HepG2 (cell line): ENCODE measurements around the gene KRTCAP2. TPM values are rescaled to one million over a fixed set of nuclear protein-coding genes. Genes with fewer than 3 reads are reported as not detected.

ENCODE experiments used
- CBFB ChIP-seq: sonication (generic); formaldehyde crosslinking; IDR thresholded peaks from 2 replicates; pipeline ENCODE4 v1.4.0; 2020; ENCODE audit warnings: missing genetic modification reagents
- DNMT1 ChIP-seq: sonication (generic); formaldehyde crosslinking; IDR thresholded peaks from 2 replicates; pipeline ENCODE4 v1.5.1; 2020; ENCODE audit warnings: mild to moderate bottlenecking, missing genetic modification reagents
- HNRNPH1 ChIP-seq: fragments of 200-400 bp; formaldehyde crosslinking; optimal IDR thresholded peaks from 2 replicates; pipeline ENCODE3; 2017; ENCODE audit warnings: mild to moderate bottlenecking, low read depth, low read length
- JUNB ChIP-seq: sonication (generic); formaldehyde crosslinking; IDR thresholded peaks from 2 replicates; pipeline ENCODE4 v1.8.0; 2022; ENCODE audit warnings: missing genetic modification reagents, mild to moderate bottlenecking, borderline replicate concordance
- KAT8 ChIP-seq: IDR thresholded peaks from 2 replicates; pipeline ENCODE4 v1.6.1; 2016; ENCODE audit warnings: missing genetic modification reagents, missing compliant biosample characterization
- KDM4B ChIP-seq: sonication (generic); formaldehyde crosslinking; IDR thresholded peaks from 2 replicates; pipeline ENCODE4 v1.4.0; 2020; ENCODE audit warnings: missing genetic modification reagents
- MED1 ChIP-seq: sonication (generic); formaldehyde crosslinking; IDR thresholded peaks from 2 replicates; pipeline ENCODE4 v1.4.0; 2020; ENCODE audit warnings: missing genetic modification reagents
- NR2C2 ChIP-seq: sonication (generic); formaldehyde crosslinking; IDR thresholded peaks from 2 replicates; pipeline ENCODE4 v1.4.0; 2020; ENCODE audit warnings: missing genetic modification reagents, mild to moderate bottlenecking, moderate library complexity, borderline replicate concordance
- PAWR ChIP-seq: sonication (generic); formaldehyde crosslinking; IDR thresholded peaks from 2 replicates; pipeline ENCODE4 v1.4.0; 2020; ENCODE audit warnings: missing genetic modification reagents, mild to moderate bottlenecking, borderline replicate concordance
- POLR2A ChIP-seq, 2 experiments: IDR thresholded peaks; 2 replicates each; pipeline ENCODE4 v1.6.1; 2011; ENCODE audit warnings: low read depth in 2 of 2, low read length in 2 of 2, mild to moderate bottlenecking in 1 of 2, moderate library complexity in 1 of 2; ENCODE audit not compliant: insufficient read depth in 1 of 2
- POLR2AphosphoS2 ChIP-seq: IDR thresholded peaks from 2 replicates; pipeline ENCODE4 v1.6.1; 2011; ENCODE audit warnings: low read depth, low read length, improper control_type of control experiment
- RARA ChIP-seq: IDR thresholded peaks from 2 replicates; pipeline ENCODE4 v1.6.1; 2016; ENCODE audit warnings: missing genetic modification reagents, missing compliant biosample characterization
- SKI ChIP-seq: fragments of 450-650 bp; IDR thresholded peaks from one replicate; pipeline ENCODE4 v1.6.1; 2018; ENCODE audit warnings: mild to moderate bottlenecking; ENCODE audit not compliant: partially characterized antibody
- SNAPC2 ChIP-seq: sonication (generic); formaldehyde crosslinking; IDR thresholded peaks from 2 replicates; pipeline ENCODE4 v1.8.1; 2022; ENCODE audit warnings: mild to moderate bottlenecking, missing genetic modification reagents
- STAT5B ChIP-seq: sonication (generic); formaldehyde crosslinking; IDR thresholded peaks from 2 replicates; pipeline ENCODE4 v1.4.0; 2020; ENCODE audit warnings: missing genetic modification reagents
- TCF7L2 ChIP-seq: IDR thresholded peaks from 2 replicates; pipeline ENCODE4 v1.6.1; 2011; ENCODE audit warnings: mild to moderate bottlenecking, low read depth, low read length, moderate library complexity
- ZFP36 ChIP-seq: fragments of 150-350 bp; IDR thresholded peaks from 2 replicates; pipeline ENCODE4 v1.6.1; 2018; ENCODE audit warnings: borderline replicate concordance, low read length, low read depth; ENCODE audit not compliant: partially characterized antibody
- ZFP36L1 ChIP-seq: sonication (generic); formaldehyde crosslinking; IDR thresholded peaks from 2 replicates; pipeline ENCODE4 v1.8.0; 2022; ENCODE audit warnings: mild to moderate bottlenecking, missing genetic modification reagents, moderate library complexity
- ZFY ChIP-seq: sonication (generic); formaldehyde crosslinking; IDR thresholded peaks from 2 replicates; pipeline ENCODE4 v1.4.0; 2020; ENCODE audit warnings: missing genetic modification reagents
- ZNF10 ChIP-seq: sonication (generic); formaldehyde crosslinking; IDR thresholded peaks from 2 replicates; pipeline ENCODE4 v1.4.0; 2020; ENCODE audit warnings: mild to moderate bottlenecking, low read depth, missing genetic modification reagents, borderline replicate concordance
- ZNF230 ChIP-seq: sonication (generic); formaldehyde crosslinking; IDR thresholded peaks from 2 replicates; pipeline ENCODE4 v1.4.0; 2020; ENCODE audit warnings: mild to moderate bottlenecking, missing genetic modification reagents
- ZNF24 ChIP-seq: fragments of 450-650 bp; IDR thresholded peaks from 2 replicates; pipeline ENCODE4 v1.6.1; 2017; ENCODE audit warnings: antibody characterized with exemption, mild to moderate bottlenecking
- ZNF260 ChIP-seq: sonication (generic); formaldehyde crosslinking; IDR thresholded peaks from 2 replicates; pipeline ENCODE4 v1.4.0; 2020; ENCODE audit warnings: missing genetic modification reagents, low read depth, mild to moderate bottlenecking, borderline replicate concordance
- ZNF274 ChIP-seq: sonication (generic); formaldehyde crosslinking; IDR thresholded peaks from 2 replicates; pipeline ENCODE4 v1.5.1; 2020; ENCODE audit warnings: mild to moderate bottlenecking, missing genetic modification reagents
- ZNF329 ChIP-seq: sonication (generic); formaldehyde crosslinking; IDR thresholded peaks from 2 replicates; pipeline ENCODE4 v1.9.0; 2021; ENCODE audit warnings: low read depth, mild to moderate bottlenecking, missing genetic modification reagents
- ZNF562 ChIP-seq: sonication (generic); formaldehyde crosslinking; IDR thresholded peaks from 2 replicates; pipeline ENCODE4 v1.8.0; 2022; ENCODE audit warnings: missing genetic modification reagents, borderline replicate concordance
- ZNF597 ChIP-seq: sonication (generic); formaldehyde crosslinking; IDR thresholded peaks from 2 replicates; pipeline ENCODE4 v1.5.0; 2020; ENCODE audit warnings: missing genetic modification reagents
- ZNF792 ChIP-seq: IDR thresholded peaks from 2 replicates; pipeline ENCODE4 v1.6.1; 2016
- ZZZ3 ChIP-seq: sonication (generic); formaldehyde crosslinking; IDR thresholded peaks from 2 replicates; pipeline ENCODE4 v1.4.0; 2020; ENCODE audit warnings: missing genetic modification reagents, mild to moderate bottlenecking, borderline replicate concordance
- polyA plus RNA-seq, 8 experiments: library from polyadenylated mRNA; depleted of rRNA in 3 of 8; stranded (reverse) in 7 of 8; unstranded in 1 of 8; fragments of >200 nt; fragmentation: Illumina TruSeq in 4 of 8; extraction: Trizol in 4 of 8; gene quantifications; 2 replicates each; pipeline versions ENCODE4 v1.2.1 to v1.2.3, GENCODE V29; 2011 to 2016; ENCODE audit warnings: low read depth in 4 of 8, missing spikeins in 1 of 8, mixed read lengths in 1 of 8; ENCODE audit not compliant: insufficient read depth in 1 of 8
- total RNA-seq, 5 experiments: library from RNA; depleted of rRNA; stranded (reverse); fragments of >200 nt; fragmentation: Illumina TruSeq; extraction: Trizol; gene quantifications; 2 replicates each; pipeline ENCODE4 v1.2.3, GENCODE V29; 2016; ENCODE audit warnings: low read depth in 1 of 5
- TF ChIP-seq, protein P1 (sequence below): sonication (generic); formaldehyde crosslinking; IDR thresholded peaks from 2 replicates; pipeline ENCODE4 v1.4.0; 2020; ENCODE audit warnings: missing genetic modification reagents
- TF ChIP-seq, protein P2 (sequence below): sonication (generic); formaldehyde crosslinking; IDR thresholded peaks from 2 replicates; pipeline ENCODE4 v1.8.0; 2022; ENCODE audit warnings: missing genetic modification reagents, mild to moderate bottlenecking, moderate library complexity, borderline replicate concordance

Gene KRTCAP2
- total and polyA plus RNA-seq, 2 of the 13 experiments (the other 11 are each of a cell fraction or from before 2014, with no cell fraction given): 77.3 to 79.4 TPM

DNA sequence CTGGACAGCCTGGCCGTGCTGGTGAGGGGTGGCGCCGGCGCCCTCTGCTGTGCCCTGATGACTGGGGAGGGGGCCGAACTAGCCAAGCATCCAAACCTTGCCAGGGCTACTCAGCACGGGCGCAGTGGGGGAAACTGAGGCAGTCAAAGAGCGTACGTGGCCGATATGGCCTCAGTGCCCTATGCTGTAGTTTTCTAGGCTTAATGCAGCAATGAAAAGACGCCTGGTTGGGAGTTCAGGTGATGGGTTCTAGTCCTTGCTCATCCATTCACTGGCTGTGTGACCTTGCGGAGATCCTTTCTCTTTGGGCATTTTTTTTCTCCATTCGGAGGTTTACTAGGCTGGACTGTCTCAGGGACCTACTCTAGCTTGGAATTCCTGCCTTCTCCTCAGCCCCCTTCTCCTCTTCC is 36.2 kb upstream of the KRTCAP2 start (continued):
- TF ChIP-seq, protein P1, sequence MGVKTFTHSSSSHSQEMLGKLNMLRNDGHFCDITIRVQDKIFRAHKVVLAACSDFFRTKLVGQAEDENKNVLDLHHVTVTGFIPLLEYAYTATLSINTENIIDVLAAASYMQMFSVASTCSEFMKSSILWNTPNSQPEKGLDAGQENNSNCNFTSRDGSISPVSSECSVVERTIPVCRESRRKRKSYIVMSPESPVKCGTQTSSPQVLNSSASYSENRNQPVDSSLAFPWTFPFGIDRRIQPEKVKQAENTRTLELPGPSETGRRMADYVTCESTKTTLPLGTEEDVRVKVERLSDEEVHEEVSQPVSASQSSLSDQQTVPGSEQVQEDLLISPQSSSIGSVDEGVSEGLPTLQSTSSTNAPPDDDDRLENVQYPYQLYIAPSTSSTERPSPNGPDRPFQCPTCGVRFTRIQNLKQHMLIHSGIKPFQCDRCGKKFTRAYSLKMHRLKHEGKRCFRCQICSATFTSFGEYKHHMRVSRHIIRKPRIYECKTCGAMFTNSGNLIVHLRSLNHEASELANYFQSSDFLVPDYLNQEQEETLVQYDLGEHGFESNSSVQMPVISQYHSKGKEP (CRISPR knock-in tag): no peak
- TF ChIP-seq ZNF10 (CRISPR knock-in tag): no peak
- no peak for TF ChIP-seq ZNF329 (CRISPR knock-in tag)
- no peak for TF ChIP-seq ZNF562 (CRISPR knock-in tag)
- no peak for TF ChIP-seq DNMT1 (CRISPR knock-in tag)
- TF ChIP-seq JUNB (CRISPR knock-in tag): no peak
- no peak for TF ChIP-seq RARA (CRISPR knock-in tag)
- no peak; the same call in 1 of the 2 replicates for TF ChIP-seq ZZZ3 (CRISPR knock-in tag)
- TF ChIP-seq TCF7L2: no peak
- TF ChIP-seq ZNF597 (CRISPR knock-in tag): no peak
- TF ChIP-seq ZNF274 (CRISPR knock-in tag): no peak
- TF ChIP-seq STAT5B (CRISPR knock-in tag): no peak
- peak; percentile 51; the same call in 1 of the 2 replicates for TF ChIP-seq ZNF792 (CRISPR knock-in tag)
- TF ChIP-seq ZNF230: no peak
- TF ChIP-seq ZFP36L1 (CRISPR knock-in tag): no peak
- peak in 1 of 2 experiments; percentile 8; a peak in 1 of 4 replicates for TF ChIP-seq POLR2A (IDR thresholded peaks at IDR 0.05; ENCODE audit: insufficient read depth in 1 of 2, low read depth in 2 of 2, low read length in 2 of 2)
- peak; percentile 12; the same call in 1 of the 2 replicates for TF ChIP-seq KAT8 (CRISPR knock-in tag)
- no peak for TF ChIP-seq ZNF24
- 0 out of 2 replicates have a peak, but pooled peaks have one; percentile 15 for TF ChIP-seq CBFB
- TF ChIP-seq ZFP36: no peak
- no peak for TF ChIP-seq PAWR (CRISPR knock-in tag)
- TF ChIP-seq SNAPC2 (CRISPR knock-in tag): no peak
- no peak for TF ChIP-seq ZFY (CRISPR knock-in tag)
- TF ChIP-seq, protein P2, sequence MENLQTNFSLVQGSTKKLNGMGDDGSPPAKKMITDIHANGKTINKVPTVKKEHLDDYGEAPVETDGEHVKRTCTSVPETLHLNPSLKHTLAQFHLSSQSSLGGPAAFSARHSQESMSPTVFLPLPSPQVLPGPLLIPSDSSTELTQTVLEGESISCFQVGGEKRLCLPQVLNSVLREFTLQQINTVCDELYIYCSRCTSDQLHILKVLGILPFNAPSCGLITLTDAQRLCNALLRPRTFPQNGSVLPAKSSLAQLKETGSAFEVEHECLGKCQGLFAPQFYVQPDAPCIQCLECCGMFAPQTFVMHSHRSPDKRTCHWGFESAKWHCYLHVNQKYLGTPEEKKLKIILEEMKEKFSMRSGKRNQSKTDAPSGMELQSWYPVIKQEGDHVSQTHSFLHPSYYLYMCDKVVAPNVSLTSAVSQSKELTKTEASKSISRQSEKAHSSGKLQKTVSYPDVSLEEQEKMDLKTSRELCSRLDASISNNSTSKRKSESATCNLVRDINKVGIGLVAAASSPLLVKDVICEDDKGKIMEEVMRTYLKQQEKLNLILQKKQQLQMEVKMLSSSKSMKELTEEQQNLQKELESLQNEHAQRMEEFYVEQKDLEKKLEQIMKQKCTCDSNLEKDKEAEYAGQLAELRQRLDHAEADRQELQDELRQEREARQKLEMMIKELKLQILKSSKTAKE (CRISPR knock-in tag): no peak
- TF ChIP-seq KDM4B (CRISPR knock-in tag): no peak
- no peak for TF ChIP-seq SKI
- TF ChIP-seq ZNF260 (CRISPR knock-in tag): no peak
- TF ChIP-seq MED1 (CRISPR knock-in tag): no peak
- no peak for TF ChIP-seq HNRNPH1
- peak; percentile 90 for TF ChIP-seq NR2C2 (CRISPR knock-in tag)
- no peak for TF ChIP-seq POLR2AphosphoS2
